IMR-90 (cell line): Measurements from ENCODE around the gene BLMH. TPM values are rescaled to one million over a fixed set of nuclear protein-coding genes. Genes with fewer than 3 reads are reported as not detected.

Experiments
- ATAC-seq: fragments of 200-7000 bp; cut with Tn5 transposase; 2 replicates; pipeline ENCODE4 v1.9.1; 2020; ENCODE audit warnings: low read depth, mild to moderate bottlenecking, moderate library complexity
- BruUV-seq: library from RNA; stranded (reverse); fragments of 400-500 nt; replicated peaks from 2 replicates; lab custom pipeline; 2021; lab: Mats Ljungman, UMichigan
- CTCF ChIA-PET: fragments of 300-600 bp; formaldehyde crosslinking; extraction: SDS; loops from one replicate; lab custom pipeline; 2021; ENCODE audit warnings: antibody characterized with exemption; lab: Yijun Ruan, JAX
- POLR2A ChIA-PET: fragments of 300-600 bp; sonication (Branson Sonifier 250); formaldehyde crosslinking; loops from one replicate; lab custom pipeline; 2022; ENCODE audit warnings: antibody characterized with exemption; ENCODE audit not compliant: unreplicated experiment; lab: Charles Lee
- DNase-seq: peaks from one replicate; pipeline ENCODE4 v3.0.0; 2013
- H2AFZ ChIP-seq: replicated peaks from 2 replicates; pipeline ENCODE3; 2013; ENCODE audit warnings: low read length, mild to moderate bottlenecking; ENCODE audit not compliant: poor library complexity
- H2AK5ac ChIP-seq: 2 replicates; pipeline ENCODE4 v1.6.1; 2013; ENCODE audit warnings: low read depth, low read length, inconsistent platforms
- H2AK9ac ChIP-seq: replicated peaks from 2 replicates; pipeline ENCODE3; 2013; ENCODE audit warnings: mild to moderate bottlenecking, low read depth, low read length, moderate library complexity; ENCODE audit not compliant: poor library complexity
- H2BK120ac ChIP-seq: 2 replicates; pipeline ENCODE4 v1.6.1; 2013; ENCODE audit warnings: low read depth, low read length, inconsistent platforms
- H2BK15ac ChIP-seq: 3 replicates; pipeline ENCODE4 v1.6.1; 2013; ENCODE audit warnings: low read depth, low read length, inconsistent platforms
- H2BK20ac ChIP-seq: 2 replicates; pipeline ENCODE4 v1.6.1; 2013; ENCODE audit warnings: low read depth, mild to moderate bottlenecking, inconsistent platforms, low read length, moderate library complexity
- H2BK5ac ChIP-seq: 2 replicates; pipeline ENCODE4 v1.6.1; 2013; ENCODE audit warnings: mild to moderate bottlenecking, low read depth, low read length, inconsistent platforms; ENCODE audit not compliant: poor library complexity, severe bottlenecking
- H3K14ac ChIP-seq: replicated peaks from 2 replicates; pipeline ENCODE4 v1.6.1; 2013; ENCODE audit warnings: low read depth, low read length, inconsistent platforms
- H3K18ac ChIP-seq: 2 replicates; pipeline ENCODE4 v1.6.1; 2013; ENCODE audit warnings: low read depth, low read length, control low read depth
- H3K23ac ChIP-seq: 2 replicates; pipeline ENCODE4 v1.6.1; 2013; ENCODE audit warnings: low read depth, low read length, inconsistent platforms
- H3K27ac ChIP-seq: 2 replicates; pipeline ENCODE4 v1.5.1; 2013; ENCODE audit warnings: mild to moderate bottlenecking, control low read depth, low read length; ENCODE audit not compliant: insufficient read depth
- H3K27me3 ChIP-seq: 2 replicates; pipeline ENCODE4 v1.6.1; 2013; ENCODE audit warnings: low read length; ENCODE audit not compliant: control insufficient read depth, insufficient read depth
- H3K36me3 ChIP-seq: 2 replicates; pipeline ENCODE4 v1.6.1; 2013; ENCODE audit warnings: low read length, mixed read lengths; ENCODE audit not compliant: control insufficient read depth, insufficient read depth
- H3K4ac ChIP-seq: 2 replicates; pipeline ENCODE4 v1.6.1; 2013; ENCODE audit warnings: low read depth, low read length, inconsistent platforms
- H3K4me1 ChIP-seq: 2 replicates; pipeline ENCODE4 v1.6.1; 2013; ENCODE audit warnings: low read length, mixed read lengths; ENCODE audit not compliant: control insufficient read depth, insufficient read depth
- H3K4me2 ChIP-seq: 2 replicates; pipeline ENCODE4 v1.6.1; 2013; ENCODE audit warnings: low read depth, mild to moderate bottlenecking, control low read depth, low read length, moderate library complexity
- H3K4me3 ChIP-seq: 2 replicates; pipeline ENCODE4 v1.5.1; 2013; ENCODE audit warnings: low read depth, mild to moderate bottlenecking, control low read depth, low read length, moderate library complexity; ENCODE audit not compliant: insufficient read depth
- H3K56ac ChIP-seq: 2 replicates; pipeline ENCODE4 v1.6.1; 2013; ENCODE audit warnings: low read length, inconsistent platforms; ENCODE audit not compliant: insufficient read depth; ENCODE audit errors: extremely low read depth
- H3K79me1 ChIP-seq, 2 experiments: 2 replicates each; pipeline ENCODE4 v1.6.1; 2013; ENCODE audit warnings: low read length in 2 of 2, inconsistent platforms in 1 of 2, low read depth in 1 of 2
- H3K9ac ChIP-seq: 2 replicates; pipeline ENCODE4 v1.6.1; 2013; ENCODE audit warnings: low read depth, low read length, control low read depth
- H3K9me1 ChIP-seq: 2 replicates; pipeline ENCODE4 v1.6.1; 2013; ENCODE audit warnings: low read length, inconsistent platforms; ENCODE audit not compliant: insufficient read depth
- H3K9me3 ChIP-seq: 2 replicates; pipeline ENCODE4 v1.6.1; 2013; ENCODE audit warnings: low read length; ENCODE audit not compliant: control insufficient read depth, insufficient read depth
- H4K20me1 ChIP-seq: 2 replicates; pipeline ENCODE4 v1.6.1; 2013; ENCODE audit warnings: low read length, inconsistent platforms; ENCODE audit not compliant: insufficient read depth
- H4K5ac ChIP-seq: 2 replicates; pipeline ENCODE4 v1.6.1; 2013; ENCODE audit warnings: mild to moderate bottlenecking, low read depth, low read length, control low read depth
- H4K8ac ChIP-seq, 2 experiments: 2 replicates each; pipeline ENCODE4 v1.6.1; 2013; ENCODE audit warnings: low read depth in 2 of 2, low read length in 2 of 2, control low read depth in 1 of 2, inconsistent platforms in 1 of 2
- H4K91ac ChIP-seq: 2 replicates; pipeline ENCODE4 v1.6.1; 2013; ENCODE audit warnings: low read depth, low read length, inconsistent platforms; ENCODE audit not compliant: insufficient read depth
- BHLHE40 ChIP-seq: fragments of 150-350 bp; IDR thresholded peaks from 2 replicates; pipeline ENCODE4 v1.6.1; 2016; ENCODE audit warnings: mild to moderate bottlenecking, low read depth, low read length
- NFE2L2 ChIP-seq: fragments of 150-350 bp; IDR thresholded peaks from 2 replicates; pipeline ENCODE4 v1.6.1; 2016; ENCODE audit warnings: low read depth, mild to moderate bottlenecking, low read length
- RCOR1 ChIP-seq: IDR thresholded peaks from 2 replicates; pipeline ENCODE4 v1.6.1; 2012; ENCODE audit warnings: mild to moderate bottlenecking, low read length, improper control_type of control experiment; ENCODE audit not compliant: insufficient replicate concordance
- SMC3 ChIP-seq: fragments of 150-350 bp; IDR thresholded peaks from 2 replicates; pipeline ENCODE4 v1.6.1; 2016; ENCODE audit warnings: low read depth, mild to moderate bottlenecking, antibody characterized with exemption, low read length, moderate library complexity
- dilution Hi-C: fragments of 300-500 bp; cut with HindIII; formaldehyde crosslinking; loops from one replicate; pipeline ENCODE4 v1.14.3; 2018; ENCODE audit warnings: low sequenced_read_pairs; ENCODE audit not compliant: unreplicated experiment
- in situ Hi-C: fragments of 300-500 bp; cut with MboI; formaldehyde crosslinking; loops from 3 replicates; pipeline ENCODE4 v1.14.3; 2019; ENCODE audit warnings: low sequenced_read_pairs, inconsistent platforms, mixed read lengths
- intact Hi-C: fragments of 100-400 bp; cut with micrococcal nuclease; formaldehyde crosslinking; loops from 2 replicates; pipeline ENCODE4 v1.10.0; 2022
- polyA plus RNA-seq, 3 experiments: library from polyadenylated mRNA; depleted of rRNA; stranded (reverse); fragments of >200 nt; gene quantifications; 2 replicates each; pipeline ENCODE4 v1.2.3, GENCODE V29; 2012; ENCODE audit warnings: low replicate concordance in 1 of 3
- total RNA-seq: library from RNA; depleted of rRNA; stranded (reverse); fragments of >200 nt; gene quantifications from 2 replicates; pipeline ENCODE4 v1.2.3, GENCODE V29; 2012

Gene BLMH
- total and polyA plus RNA-seq, 2 of the 4 experiments (the other 2 are of a cell fraction), result 17.3 to 20.8 TPM

DNA sequence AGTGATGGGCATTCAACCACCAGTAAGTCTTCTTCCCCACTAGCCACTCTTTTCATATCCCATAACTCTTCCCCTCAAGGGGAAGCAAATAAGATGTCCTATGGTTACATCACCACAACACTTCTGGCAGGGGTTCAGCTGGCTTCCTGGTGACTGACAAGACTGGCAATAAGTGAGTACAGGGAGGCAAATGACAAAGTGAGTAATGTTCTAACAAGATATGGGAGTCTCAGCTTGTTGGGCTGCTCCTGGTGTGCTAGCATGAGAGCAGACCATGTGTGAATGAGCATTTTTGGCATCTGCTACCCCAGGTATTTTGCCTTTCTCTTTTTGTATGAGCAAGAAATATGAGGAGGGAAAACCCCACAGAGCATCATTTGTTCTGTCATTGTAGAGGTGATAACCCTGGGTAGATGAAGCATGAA lies 32.2 kb upstream of the BLMH start:
- H2BK120ac ChIP-seq, result no peak overlapping the region
- H3K4me2 ChIP-seq, result no peak overlapping the region
- H4K5ac ChIP-seq, result no peak overlapping the region
- no TSS peak for BruUV-seq
- H3K4me3 ChIP-seq, result no peak overlapping the region
- no peaks in the 10 kb centered on the region for H3K9me1 ChIP-seq
- H2BK5ac ChIP-seq, result no peak overlapping the region
- no peak overlapping the region for H2AFZ ChIP-seq
- H3K4me1 ChIP-seq, result peaks cover 2% of the 10 kb centered on the region; the same call in 1 of the 2 replicates
- H3K79me1 ChIP-seq, result no peaks in the 10 kb centered on the region
- no peak overlapping the region for H3K4ac ChIP-seq
- H4K20me1 ChIP-seq, result no peaks in the 10 kb centered on the region
- POLR2A ChIA-PET, result interaction anchor here (0.7 kb wide), 1 partner anchor 20 kb away, joined by 3 read pairs; no protein-coding TSS in a partner anchor
- intact Hi-C loops, result no loop called here
- H3K27me3 ChIP-seq, result peaks cover 22% of the 10 kb centered on the region
- H2BK20ac ChIP-seq, result no peak overlapping the region
- no peak overlapping the region for H2AK5ac ChIP-seq
- no peak overlapping the region for H2BK15ac ChIP-seq
- TF ChIP-seq RCOR1 (no peak), SMC3 (no peak), BHLHE40 (no peak), NFE2L2 (no peak)
- H4K8ac ChIP-seq, result no peak overlapping the region
- H3K23ac ChIP-seq, result 0 out of 2 replicates have a peak overlapping the region, but pooled peaks have one; percentile 67
- no peak overlapping the region for H2AK9ac ChIP-seq
- H3K18ac ChIP-seq, result no peak overlapping the region
- H3K36me3 ChIP-seq, result no peaks in the 10 kb centered on the region
- CTCF ChIA-PET, result no interaction called here
- no peak overlapping the region for H3K27ac ChIP-seq
- dilution Hi-C loops, result no loop called here
- H3K14ac ChIP-seq, result no peak overlapping the region
- H3K9ac ChIP-seq, result no peak overlapping the region
- no peak overlapping the region for H3K56ac ChIP-seq
- no peak overlapping the region for H4K91ac ChIP-seq
- ATAC-seq (no peak), DNase-seq (no peak)
- no peaks in the 10 kb centered on the region for H3K9me3 ChIP-seq
- in situ Hi-C loops, result loop anchor here (25.0 kb wide), 1 partner anchor 388 kb away; no protein-coding TSS in a partner anchor
